ENCODE results near the gene LPAR5. TPM values are rescaled to one million over a fixed set of nuclear protein-coding genes. Genes with fewer than 3 reads are reported as not detected.

LPAR5 gene
- total RNA-seq, 1 experiment from 2014 or later = not detected

- Histone ChIP-seq H3K27me3 (ENCODE audit: control insufficient read depth, insufficient read depth, low read length) (no peaks in the 10 kb centered on the region), H3K27ac (ENCODE audit: low read length) (peak overlapping the region; percentile 77), H3K36me3 (ENCODE audit: control insufficient read depth, insufficient read depth, low read length) (peaks cover 7% of the 10 kb centered on the region), H3K4me1 (ENCODE audit: control insufficient read depth, insufficient read depth, low read length) (peaks cover 4% of the 10 kb centered on the region; the same call in 1 of the 2 replicates), H3K4me3 (ENCODE audit: low read depth in 2 of 2, low read length in 2 of 2) (peak overlapping the region; percentile 86 to 91), H3K9me3 (ENCODE audit: control insufficient read depth, insufficient read depth, low read depth, low read length) (no peaks in the 10 kb centered on the region)
- DNase-seq (ENCODE audit: low read depth, low spot score) = no peak
- ChIA-PET POLR2A (no interaction called here), CTCF (no interaction called here)
- TF ChIP-seq REST (IDR thresholded peaks at IDR 0.05; ENCODE audit: insufficient read depth in 1 of 2, low read depth in 2 of 2, low read length in 1 of 2) = no peak
- TF ChIP-seq CTCF (IDR thresholded peaks at IDR 0.05) = no peak
- no peak for TF ChIP-seq SIN3A (IDR thresholded peaks at IDR 0.05; ENCODE audit: borderline replicate concordance, insufficient read depth, low read depth, low read length)
- TF ChIP-seq TCF7L2 (IDR thresholded peaks at IDR 0.05; ENCODE audit: low read depth, low read length) = no peak
- no peak for TF ChIP-seq POLR2AphosphoS5 (IDR thresholded peaks at IDR 0.05; ENCODE audit: low read depth, low read length)
- BruUV-seq (replicated peaks) = no TSS peak
- ATAC-seq = peak; percentile 75
- intact Hi-C loops (cut with micrococcal nuclease; ENCODE audit: unreplicated experiment) (no loop called here), in situ Hi-C loops (cut with HindIII; ENCODE audit: low pct_unique_long_range_greater_than_20kb, low sequenced_read_pairs) (no loop called here)
These were observed 26.8 kb upstream of the LPAR5 start for GRCh38 chr12:6662602-6662905.

- DNase-seq (ENCODE audit: low read depth, low spot score) (no peak), ATAC-seq (no peak)
- Histone ChIP-seq H3K27ac (ENCODE audit: low read length) (no peak overlapping the region), H3K9me3 (ENCODE audit: control insufficient read depth, insufficient read depth, low read depth, low read length) (no peaks in the 10 kb centered on the region), H3K4me3 (ENCODE audit: low read depth in 2 of 2, low read length in 2 of 2) (no peak overlapping the region), H3K4me1 (ENCODE audit: control insufficient read depth, insufficient read depth, low read length) (no peaks in the 10 kb centered on the region), H3K36me3 (ENCODE audit: control insufficient read depth, insufficient read depth, low read length) (no peaks in the 10 kb centered on the region), H3K27me3 (ENCODE audit: control insufficient read depth, insufficient read depth, low read length) (no peaks in the 10 kb centered on the region)
- in situ Hi-C loops (cut with HindIII; ENCODE audit: low pct_unique_long_range_greater_than_20kb, low sequenced_read_pairs) = no loop called here
- CTCF ChIA-PET = no interaction called here
- no TSS peak for BruUV-seq (replicated peaks)
- POLR2A ChIA-PET = interaction anchor here (0.6 kb wide), 1 partner anchor 51 kb away, joined by 5 read pairs; no protein-coding TSS in a partner anchor
- TF ChIP-seq TCF7L2 (IDR thresholded peaks at IDR 0.05; ENCODE audit: low read depth, low read length) (no peak), POLR2AphosphoS5 (IDR thresholded peaks at IDR 0.05; ENCODE audit: low read depth, low read length) (no peak)
- intact Hi-C loops (cut with micrococcal nuclease; ENCODE audit: unreplicated experiment) = no loop called here
These were observed 18.2 kb upstream of the LPAR5 start for GRCh38 chr12:6653987-6654386.

- no peak for DNase-seq (ENCODE audit: low read depth, low spot score)
These were observed 17.6 kb upstream of the LPAR5 start for GRCh38 chr12:6653342-6653741.

More at GRCh38 chr12:6653342-6653741, 17.6 kb upstream of the LPAR5 start:
- intact Hi-C loops (cut with micrococcal nuclease; ENCODE audit: unreplicated experiment) (no loop called here), in situ Hi-C loops (cut with HindIII; ENCODE audit: low pct_unique_long_range_greater_than_20kb, low sequenced_read_pairs) (no loop called here)
- Histone ChIP-seq H3K4me1 (ENCODE audit: control insufficient read depth, insufficient read depth, low read length) (no peaks in the 10 kb centered on the region), H3K27ac (ENCODE audit: low read length) (no peak overlapping the region), H3K36me3 (ENCODE audit: control insufficient read depth, insufficient read depth, low read length) (no peaks in the 10 kb centered on the region), H3K27me3 (ENCODE audit: control insufficient read depth, insufficient read depth, low read length) (no peaks in the 10 kb centered on the region), H3K4me3 (ENCODE audit: low read depth in 2 of 2, low read length in 2 of 2) (no peak overlapping the region), H3K9me3 (ENCODE audit: control insufficient read depth, insufficient read depth, low read depth, low read length) (no peaks in the 10 kb centered on the region)
- BruUV-seq (replicated peaks) = no TSS peak
- ChIA-PET CTCF (no interaction called here), POLR2A (no interaction called here)
- no peak for ATAC-seq
- no peak for TF ChIP-seq TCF7L2 (IDR thresholded peaks at IDR 0.05; ENCODE audit: low read depth, low read length)
- TF ChIP-seq SIN3A (IDR thresholded peaks at IDR 0.05; ENCODE audit: borderline replicate concordance, insufficient read depth, low read depth, low read length) = no peak
- TF ChIP-seq POLR2AphosphoS5 (IDR thresholded peaks at IDR 0.05; ENCODE audit: low read depth, low read length) = no peak
- TF ChIP-seq REST (IDR thresholded peaks at IDR 0.05; ENCODE audit: insufficient read depth in 1 of 2, low read depth in 2 of 2, low read length in 1 of 2) = no peak
- TF ChIP-seq CTCF (IDR thresholded peaks at IDR 0.05) = no peak
